HG02938 (cell line): ENCODE results near the gene MTERF2.

Source experiments
- ATAC-seq: cut with Tn5 transposase; IDR thresholded peaks from one replicate; pipeline ENCODE4 v1.9.1; 2021; ENCODE audit warnings: mild to moderate bottlenecking, moderate library complexity; ENCODE audit not compliant: unreplicated experiment

The MTERF2 gene

GRCh38 chr12:106954462-106955376 lies 32.2 kb downstream of the MTERF2 start:
- peak; percentile 11 for ATAC-seq

- no peak for ATAC-seq
Measured at GRCh38 chr12:106953352-106954250, 33.3 kb downstream of the MTERF2 start.

DNA sequence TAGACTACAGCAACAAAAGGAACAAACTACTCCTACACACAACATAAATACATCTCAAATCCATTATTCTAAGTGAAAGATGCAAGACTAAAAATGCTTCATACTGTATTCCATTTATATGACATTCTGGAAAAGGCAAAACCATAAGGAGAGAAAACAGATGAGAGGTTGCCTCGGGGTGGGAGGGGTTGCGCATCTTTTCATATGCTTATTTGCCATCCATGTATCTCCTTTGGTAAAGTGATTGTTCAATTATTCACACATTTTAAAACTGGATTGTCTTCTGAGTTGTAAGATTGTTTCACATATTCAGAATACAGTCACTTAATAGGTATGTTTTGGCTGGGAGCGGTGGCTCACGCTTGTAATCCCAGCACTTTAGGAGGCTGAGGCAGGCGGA lies 36.4 kb downstream of the MTERF2 start:
- ATAC-seq = no peak

GRCh38 chr12:106947461-106947860 lies 39.5 kb downstream of the MTERF2 start:
- no peak for ATAC-seq

DNA sequence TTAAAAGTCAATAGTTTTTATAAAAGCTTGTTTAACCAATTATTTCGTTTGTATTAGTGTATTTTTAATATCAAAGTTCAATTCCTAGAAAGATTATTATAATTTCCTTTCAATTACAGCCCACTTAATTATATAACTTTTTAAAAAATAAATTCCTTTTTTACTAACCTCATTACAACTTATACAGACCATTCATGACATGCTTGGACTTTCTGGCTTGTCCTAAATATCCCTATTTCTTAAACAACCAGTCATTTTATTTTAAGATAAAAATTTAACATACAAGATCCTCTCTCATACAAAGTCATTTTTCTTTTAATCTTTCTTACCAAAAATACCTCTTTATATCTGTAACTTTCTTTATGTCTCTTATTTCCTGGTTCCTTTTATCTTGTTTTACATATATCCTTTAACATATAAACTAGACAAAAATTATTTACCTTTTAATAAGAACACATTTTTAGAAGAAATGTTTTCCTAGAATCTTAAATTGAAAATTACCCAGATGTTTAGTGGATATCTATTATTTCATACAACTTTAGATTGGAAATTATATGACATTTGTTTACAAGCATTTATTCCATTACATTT lies 41.6 kb downstream of the MTERF2 start:
- no peak for ATAC-seq

DNA sequence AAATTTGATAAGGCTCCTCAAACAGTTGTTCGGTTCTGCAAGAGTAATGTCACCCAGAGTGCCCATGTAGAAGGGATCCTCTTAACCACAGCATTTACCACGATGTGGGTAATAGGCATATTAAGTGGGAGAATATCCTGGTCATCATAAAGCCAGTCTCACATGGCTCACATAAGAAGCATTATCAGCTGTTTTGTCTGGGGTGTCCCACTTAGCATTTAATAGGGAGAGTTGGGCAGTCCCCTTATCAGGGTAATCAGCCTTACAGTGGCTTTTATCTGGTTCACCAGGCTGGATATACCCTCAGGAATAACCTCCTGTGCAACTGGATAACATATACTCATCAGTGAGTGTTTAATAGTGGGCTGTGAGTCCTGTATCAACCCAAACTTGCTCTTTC lies 44.2 kb downstream of the MTERF2 start:
- ATAC-seq = no peak

- ATAC-seq = no peak
Measured at GRCh38 chr12:106941481-106942156, 45.3 kb downstream of the MTERF2 start.

GRCh38 chr12:106934277-106934676 lies 52.7 kb downstream of the MTERF2 start:
- no peak for ATAC-seq
